ENCODE data around the gene UBE2G2.
A peak's percentile ranks its signal among the peaks of the same experiment; 100 is the strongest.

Gene UBE2G2

DNA sequence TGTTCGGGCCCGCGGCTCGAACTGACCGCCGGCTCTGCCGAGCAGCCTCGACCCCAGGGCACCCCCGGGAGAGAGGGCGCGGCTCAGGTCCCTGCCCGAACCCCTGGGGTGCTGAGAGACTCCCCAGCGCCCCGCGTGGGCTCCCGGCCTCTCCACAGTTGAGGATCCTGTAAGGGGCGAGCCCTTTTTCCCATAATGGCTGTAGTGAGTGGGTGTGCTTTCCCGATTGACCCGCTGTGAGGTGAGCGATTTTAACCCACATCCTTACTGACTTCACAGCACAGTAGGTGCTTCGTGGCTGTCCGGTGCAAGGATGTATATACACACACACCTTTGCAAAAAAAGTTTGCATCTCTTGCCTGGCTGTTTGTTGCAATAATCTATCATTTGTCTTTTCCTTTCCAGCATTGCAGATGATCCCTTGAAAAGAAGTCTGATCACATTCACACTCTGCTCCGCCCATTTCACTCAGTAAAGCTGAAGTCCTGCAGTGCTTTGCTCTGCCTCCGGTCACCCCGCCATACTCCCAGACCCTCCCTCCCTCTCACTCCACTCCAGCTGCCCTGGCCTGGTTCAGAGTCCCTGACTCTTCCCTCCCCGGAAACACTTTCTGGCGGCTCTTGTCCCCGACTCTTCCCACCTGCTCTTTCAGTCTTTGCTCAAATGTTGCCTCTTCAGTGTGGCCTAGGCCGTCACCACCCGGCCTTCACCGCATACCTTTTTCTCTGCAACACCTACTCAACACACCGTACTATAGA is 955 bp upstream of the UBE2G2 start:
- POLR2A ChIA-PET = interaction anchor here (1.0 kb wide), 1 partner anchor 9 kb away, joined by 9 read pairs; no protein-coding TSS in a partner anchor
- TF ChIP-seq, protein P1, sequence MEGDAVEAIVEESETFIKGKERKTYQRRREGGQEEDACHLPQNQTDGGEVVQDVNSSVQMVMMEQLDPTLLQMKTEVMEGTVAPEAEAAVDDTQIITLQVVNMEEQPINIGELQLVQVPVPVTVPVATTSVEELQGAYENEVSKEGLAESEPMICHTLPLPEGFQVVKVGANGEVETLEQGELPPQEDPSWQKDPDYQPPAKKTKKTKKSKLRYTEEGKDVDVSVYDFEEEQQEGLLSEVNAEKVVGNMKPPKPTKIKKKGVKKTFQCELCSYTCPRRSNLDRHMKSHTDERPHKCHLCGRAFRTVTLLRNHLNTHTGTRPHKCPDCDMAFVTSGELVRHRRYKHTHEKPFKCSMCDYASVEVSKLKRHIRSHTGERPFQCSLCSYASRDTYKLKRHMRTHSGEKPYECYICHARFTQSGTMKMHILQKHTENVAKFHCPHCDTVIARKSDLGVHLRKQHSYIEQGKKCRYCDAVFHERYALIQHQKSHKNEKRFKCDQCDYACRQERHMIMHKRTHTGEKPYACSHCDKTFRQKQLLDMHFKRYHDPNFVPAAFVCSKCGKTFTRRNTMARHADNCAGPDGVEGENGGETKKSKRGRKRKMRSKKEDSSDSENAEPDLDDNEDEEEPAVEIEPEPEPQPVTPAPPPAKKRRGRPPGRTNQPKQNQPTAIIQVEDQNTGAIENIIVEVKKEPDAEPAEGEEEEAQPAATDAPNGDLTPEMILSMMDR (IDR thresholded peaks at IDR 0.05; ENCODE audit: control extremely low read depth, extremely low read depth, low read depth, missing control alignments) = no peak
- peak; percentile 34 for DNase-seq (ENCODE audit: extremely low spot score)
- CTCF ChIA-PET = interaction anchor here (1.3 to 7.2 kb wide), 7 partner anchors 9 to 147 kb away, joined by 3 to 38 read pairs (median 4); partner anchors contain the start of gene SUMO3

DNA sequence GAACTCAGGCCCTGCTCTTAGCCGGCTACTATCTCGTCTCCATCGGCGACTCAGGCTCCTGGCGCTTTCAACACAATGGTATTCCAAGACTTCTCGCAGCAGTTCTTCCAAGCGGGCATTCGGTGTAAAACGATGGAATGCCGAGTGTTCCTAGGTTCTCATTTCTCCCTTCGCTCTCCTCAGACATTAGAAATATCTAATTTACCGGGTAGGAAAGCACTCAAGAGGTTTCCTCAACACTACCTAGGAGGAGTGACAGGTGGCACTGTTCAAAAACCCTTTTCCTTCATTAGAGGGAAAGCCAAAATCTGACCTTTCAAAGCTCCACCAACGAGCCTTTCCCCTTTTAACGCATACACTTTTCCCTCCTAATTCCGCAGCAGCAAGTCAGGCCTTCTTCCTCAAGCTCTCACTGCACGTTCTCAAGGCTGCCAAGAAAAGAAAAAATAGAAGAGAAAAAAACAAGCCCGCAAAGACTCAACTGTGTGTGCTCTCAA is 601 bp downstream of the UBE2G2 start:
- TF ChIP-seq, protein P1 (IDR thresholded peaks at IDR 0.05; ENCODE audit: control extremely low read depth, extremely low read depth, low read depth, missing control alignments) = peak; percentile 50
- CTCF ChIA-PET = interaction anchor here (0.9 to 4.2 kb wide), 25 partner anchors 8 to 1173 kb away, joined by 3 to 26 read pairs (median 4); partner anchors contain the start of gene SUMO3
- peak; percentile 75 for DNase-seq (ENCODE audit: extremely low spot score)
- POLR2A ChIA-PET = interaction anchor here (0.6 to 1.0 kb wide), 2 partner anchors 8 to 1834 kb away, joined by 3 to 9 read pairs; no protein-coding TSS in a partner anchor

DNA sequence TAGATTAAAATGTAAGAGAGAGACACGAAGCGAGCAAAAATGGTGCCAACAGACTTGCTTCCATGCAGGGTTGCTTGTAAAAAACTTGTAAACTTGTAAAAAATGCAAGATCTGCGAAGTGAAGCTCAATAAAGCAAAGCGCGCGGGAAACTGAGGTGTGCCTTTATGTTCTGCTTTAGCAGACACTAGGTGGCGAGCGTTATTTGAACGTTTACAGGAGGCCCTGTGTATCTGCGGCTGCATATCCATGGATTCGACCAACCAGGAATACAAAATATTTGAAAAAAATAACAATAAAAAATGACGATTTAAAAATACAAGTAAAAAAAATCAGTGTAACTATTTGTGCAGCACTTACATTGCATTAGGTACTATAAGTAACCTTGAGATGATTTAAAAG is 1.5 kb downstream of the UBE2G2 start:
- TF ChIP-seq, protein P1 (IDR thresholded peaks at IDR 0.05; ENCODE audit: control extremely low read depth, extremely low read depth, low read depth, missing control alignments) = peak; percentile 36
- POLR2A ChIA-PET = no interaction called here
- no peak for DNase-seq (ENCODE audit: extremely low spot score)
- CTCF ChIA-PET = interaction anchor here (1.0 to 4.2 kb wide), 15 partner anchors 8 to 298 kb away, joined by 3 to 26 read pairs (median 5); no protein-coding TSS in a partner anchor

DNA sequence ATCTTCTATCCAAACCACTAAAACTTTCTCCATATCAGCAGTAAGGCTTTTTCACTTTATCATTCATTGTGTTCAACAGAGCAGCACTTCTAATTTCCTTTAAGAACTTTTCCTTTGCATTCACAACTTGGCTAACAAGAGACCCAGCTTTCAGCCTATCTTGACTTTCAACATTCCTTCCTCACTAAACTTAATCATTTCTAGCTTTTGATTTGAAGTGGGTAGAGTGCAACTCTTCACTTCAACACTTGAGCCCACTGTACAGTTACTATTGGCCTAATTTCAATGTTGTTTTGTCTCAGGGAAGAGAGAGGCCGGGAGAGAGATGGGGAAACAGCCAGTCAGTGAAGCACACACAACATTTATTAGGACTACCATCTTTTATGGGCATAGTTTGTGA is 2.0 kb downstream of the UBE2G2 start:
- no peak for DNase-seq (ENCODE audit: extremely low spot score)
- ChIA-PET CTCF (interaction anchor here (1.0 to 4.2 kb wide), 16 partner anchors 8 to 329 kb away, joined by 3 to 26 read pairs (median 5); partner anchors contain the start of gene PTTG1IP), POLR2A (no interaction called here)
- TF ChIP-seq, protein P1 (IDR thresholded peaks at IDR 0.05; ENCODE audit: control extremely low read depth, extremely low read depth, low read depth, missing control alignments) = no peak

DNA sequence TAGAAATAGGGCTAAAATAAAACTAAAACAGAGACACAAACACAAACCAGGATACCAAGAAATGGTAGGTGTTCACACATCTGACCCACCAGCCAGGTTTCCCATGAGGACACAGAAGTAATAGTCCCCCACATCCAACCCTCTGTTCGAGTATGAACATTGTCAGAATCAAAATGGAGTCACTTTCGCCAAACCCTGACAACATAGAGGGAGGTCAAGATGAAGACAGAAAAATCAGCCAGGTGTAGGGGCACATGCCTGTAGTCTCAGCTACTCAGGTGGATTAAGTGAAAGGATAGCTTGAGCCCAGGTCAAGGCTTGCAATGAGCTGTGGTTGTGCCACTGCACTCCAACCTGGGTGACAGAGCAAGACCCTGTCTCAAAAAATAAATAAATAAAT is 3.8 kb downstream of the UBE2G2 start:
- ChIA-PET POLR2A (no interaction called here), CTCF (interaction anchor here (2.1 to 4.2 kb wide), 2 partner anchors 10 to 288 kb away, joined by 5 to 19 read pairs; no protein-coding TSS in a partner anchor)
- no peak for DNase-seq (ENCODE audit: extremely low spot score)
- TF ChIP-seq, protein P1 (IDR thresholded peaks at IDR 0.05; ENCODE audit: control extremely low read depth, extremely low read depth, low read depth, missing control alignments) = no peak

DNA sequence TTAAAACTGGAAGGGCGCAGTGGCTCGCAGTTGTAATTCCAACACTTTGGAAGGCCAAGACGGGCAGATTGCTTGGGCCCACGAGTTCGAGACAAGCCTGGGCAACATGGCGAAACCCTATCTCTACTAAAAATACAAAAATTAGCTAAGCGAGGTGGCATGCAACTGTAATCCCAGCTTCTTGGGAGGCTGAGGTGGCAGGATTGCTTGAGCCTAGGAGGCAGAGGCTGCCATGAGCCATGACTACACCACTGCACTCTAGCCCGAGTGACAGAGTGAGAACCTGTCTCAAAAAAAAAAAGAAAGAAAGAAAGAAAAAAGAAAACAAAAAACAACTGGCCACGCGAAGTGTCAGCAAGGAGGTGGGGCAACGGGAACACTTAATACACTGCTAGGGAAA is 6.3 kb downstream of the UBE2G2 start:
- ChIA-PET CTCF (no interaction called here), POLR2A (no interaction called here)
- TF ChIP-seq, protein P1 (IDR thresholded peaks at IDR 0.05; ENCODE audit: control extremely low read depth, extremely low read depth, low read depth, missing control alignments) = no peak
- DNase-seq (ENCODE audit: extremely low spot score) = no peak

Measured in GM10248 (cell line).